NCI-H2081 (cell line): ENCODE measurements around the gene ANKH.
"Not testable (repeated sequence)": the region's sequence is repeated elsewhere in the genome, so short reads cannot be mapped to it uniquely, and the experiment has no call there.

Experiments
- DNase-seq, 2 experiments: peaks; one replicate each; lab custom pipeline; 2025; lab: John Stamatoyannopoulos, UW

Gene ANKH

GRCh38 chr5:14871214-14872069, at the start of gene ANKH:
ANKH (minus strand) TSS chr5:14871778; CDS start chr5:14871447, 331 bp downstream.
- peak; percentile 94 to 95 for DNase-seq

DNA sequence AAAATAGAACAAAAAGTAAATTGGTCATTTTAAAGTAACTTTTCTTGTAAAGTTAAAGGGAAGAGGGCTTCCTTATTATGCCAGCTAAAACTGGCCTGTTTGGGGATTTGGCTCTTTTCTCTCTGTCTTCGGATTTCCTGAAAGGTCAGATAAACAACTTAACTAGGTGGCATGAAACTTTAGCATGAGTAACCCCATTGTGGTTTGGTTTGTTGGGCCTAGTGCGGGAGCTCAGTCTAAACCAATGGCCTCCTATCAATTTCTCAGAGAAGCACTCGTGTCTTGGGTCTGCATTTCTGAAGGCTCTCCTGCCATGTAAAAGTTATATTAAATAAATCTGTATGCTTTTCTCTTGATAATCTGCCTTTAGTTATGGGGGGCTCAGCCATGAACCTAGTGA, 48.5 kb upstream of the ANKH start:
- DNase-seq: no peak

DNA sequence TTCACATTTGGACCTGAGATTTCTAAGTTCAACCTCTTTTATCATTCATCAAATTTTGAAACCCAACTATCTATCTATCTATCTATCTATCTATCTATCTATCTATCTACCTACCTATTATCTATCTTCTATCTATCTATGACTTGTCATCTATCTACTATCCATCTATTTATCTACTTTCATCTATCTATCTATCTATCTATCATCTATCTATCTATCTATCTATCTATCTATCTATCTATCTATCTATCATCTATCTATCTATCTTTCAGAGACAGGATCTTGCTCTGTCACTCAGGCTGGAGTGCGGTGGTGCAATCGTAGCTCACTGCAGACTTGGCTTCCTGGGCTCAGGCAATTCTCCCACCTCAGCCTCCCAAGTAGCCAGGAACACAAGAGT, 47.5 kb upstream of the ANKH start:
- not testable (repeated sequence) for DNase-seq

- DNase-seq: no peak
Observed at GRCh38 chr5:14917719-14918118, 46.1 kb upstream of the ANKH start.

DNA sequence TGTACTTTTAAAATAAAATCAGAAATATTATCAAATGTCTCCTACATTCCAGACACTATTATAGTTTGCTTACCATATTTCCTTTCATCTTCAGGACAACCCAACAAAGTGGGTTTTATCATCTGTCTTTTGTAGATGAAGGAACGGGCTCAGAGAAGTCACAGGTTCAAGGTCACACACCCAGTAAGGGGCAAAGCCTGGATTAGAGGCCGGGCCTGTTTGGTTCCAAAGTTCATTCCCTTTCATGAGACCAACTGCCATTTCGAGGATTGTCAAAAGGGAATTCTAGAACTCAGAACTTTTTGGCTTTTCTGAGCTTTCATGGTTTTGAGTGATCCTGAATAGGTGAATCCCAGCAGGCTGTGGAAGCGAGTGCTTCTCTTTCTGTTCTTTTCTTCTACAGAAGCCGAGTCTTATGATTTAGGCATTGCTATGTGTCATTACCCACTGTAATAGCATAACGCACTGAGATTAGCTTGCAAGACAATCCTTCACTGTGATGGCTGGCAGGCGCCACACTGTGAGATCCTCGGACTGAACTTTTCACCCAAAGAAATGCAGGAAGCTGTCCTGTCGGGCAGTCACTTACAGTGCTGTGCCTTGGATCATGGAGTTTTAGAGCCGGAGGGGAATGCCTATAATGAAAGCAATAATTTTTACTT, 43.8 kb upstream of the ANKH start:
- DNase-seq: no peak

DNA sequence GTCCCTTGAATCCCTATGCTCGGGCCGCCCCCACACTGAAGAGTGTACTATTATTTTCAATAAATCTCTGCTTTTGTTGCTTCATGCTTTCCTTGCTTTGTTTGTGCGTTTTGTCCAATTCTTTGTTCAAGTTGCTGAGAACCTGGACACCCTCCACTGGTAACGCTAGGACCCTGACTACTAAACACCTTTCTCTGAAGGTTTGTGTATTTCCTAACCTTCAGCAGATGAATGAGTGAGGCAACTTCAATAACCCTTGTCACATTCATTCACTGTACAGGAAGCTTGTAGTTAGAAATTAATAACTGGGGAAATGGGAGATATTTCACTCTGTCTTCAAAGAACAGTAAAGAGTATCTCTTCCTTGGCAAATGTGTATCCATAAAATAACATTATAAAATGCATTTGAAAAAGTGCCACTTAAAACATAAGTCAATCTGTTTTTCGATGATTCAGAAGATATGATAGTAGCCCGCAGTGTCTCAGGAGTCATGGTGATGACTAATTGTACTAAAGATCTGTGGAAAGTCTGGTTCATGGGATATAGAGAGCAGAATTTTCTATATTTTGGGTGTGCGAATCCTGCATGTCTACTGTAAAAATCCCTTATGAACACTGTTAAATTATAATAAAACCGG, 43.2 kb upstream of the ANKH start:
- DNase-seq: no peak

DNA sequence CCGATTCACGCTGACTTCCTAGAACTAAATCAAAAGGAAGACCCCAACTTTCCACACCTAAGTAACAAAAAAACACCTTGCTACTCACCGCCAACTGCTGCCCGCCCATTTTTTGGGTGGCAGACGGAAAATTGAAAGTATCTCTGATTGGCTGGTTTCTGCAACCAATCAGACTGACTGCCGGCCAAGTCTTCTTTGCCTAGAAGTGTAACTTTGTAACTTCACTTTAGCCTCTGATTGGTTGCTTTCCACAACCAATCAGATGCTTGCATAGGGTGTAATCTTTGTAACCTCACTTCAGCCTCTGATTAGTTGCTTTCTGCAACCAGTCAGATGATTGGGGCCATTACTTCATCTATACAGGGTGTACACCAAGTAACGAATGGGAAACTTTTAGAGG, 42.6 kb upstream of the ANKH start:
- DNase-seq: no peak

DNA sequence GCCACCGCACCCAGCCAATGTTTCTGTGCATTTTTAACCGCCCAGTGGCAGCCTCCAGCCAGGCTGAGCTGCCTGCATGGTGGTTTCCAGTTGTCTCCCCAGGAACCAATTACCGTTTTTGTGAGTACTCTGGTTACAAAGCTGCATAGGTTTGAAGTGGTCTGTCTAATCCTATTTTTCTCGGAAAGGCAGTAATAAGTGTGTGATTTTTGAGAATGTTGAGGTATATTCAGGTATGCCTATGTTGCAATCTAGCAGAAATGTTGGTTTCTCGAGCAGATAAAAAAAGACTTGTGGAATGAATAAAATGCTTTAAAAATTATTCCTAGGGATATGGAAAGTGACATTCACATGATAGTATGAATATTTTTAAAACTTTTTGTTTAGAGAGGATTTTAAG, 41.5 kb upstream of the ANKH start:
- DNase-seq: no peak

- no peak for DNase-seq
Observed at GRCh38 chr5:14912206-14912605, 40.6 kb upstream of the ANKH start.

GRCh38 chr5:14909369-14909768, 37.8 kb upstream of the ANKH start:
- DNase-seq: no peak

DNA sequence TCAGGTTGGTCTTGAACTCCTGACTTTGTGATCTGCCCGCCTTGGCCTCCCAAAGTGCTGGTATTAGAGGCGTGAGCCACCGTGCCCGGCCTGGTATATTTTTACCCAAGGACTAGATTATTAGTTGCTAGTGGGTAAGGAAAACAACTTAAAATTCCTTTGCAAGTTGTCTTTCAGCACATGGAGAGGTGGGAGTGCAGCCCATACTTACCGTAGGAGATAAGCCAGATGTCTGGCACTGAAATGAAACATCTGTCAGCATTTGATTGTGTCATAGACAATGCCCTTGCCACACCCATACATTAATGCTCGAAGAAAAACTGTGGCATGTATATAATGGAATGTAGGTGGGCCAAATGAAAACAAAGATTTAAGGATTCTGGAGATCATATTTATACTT, 36.6 kb upstream of the ANKH start:
- DNase-seq: no peak

DNA sequence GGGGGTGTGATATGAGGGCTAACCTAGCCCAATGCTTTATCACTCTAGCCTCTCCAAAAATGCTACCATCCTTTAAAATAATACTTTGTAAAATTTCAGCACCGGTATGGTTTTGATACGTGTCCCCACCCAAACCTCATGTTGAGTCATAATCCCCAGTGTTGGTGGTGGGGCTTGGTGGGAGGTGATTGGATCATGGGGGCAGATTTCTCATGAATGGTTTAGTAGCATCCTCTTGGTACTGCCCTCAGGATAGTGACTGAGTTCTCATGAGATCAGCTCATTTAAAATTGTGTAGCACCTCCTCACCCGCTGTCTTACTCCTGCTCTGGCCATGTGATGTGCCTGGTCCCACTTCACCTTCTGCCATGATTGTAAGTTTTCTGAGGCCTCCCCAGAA, 35.0 kb upstream of the ANKH start:
- no peak for DNase-seq

DNA sequence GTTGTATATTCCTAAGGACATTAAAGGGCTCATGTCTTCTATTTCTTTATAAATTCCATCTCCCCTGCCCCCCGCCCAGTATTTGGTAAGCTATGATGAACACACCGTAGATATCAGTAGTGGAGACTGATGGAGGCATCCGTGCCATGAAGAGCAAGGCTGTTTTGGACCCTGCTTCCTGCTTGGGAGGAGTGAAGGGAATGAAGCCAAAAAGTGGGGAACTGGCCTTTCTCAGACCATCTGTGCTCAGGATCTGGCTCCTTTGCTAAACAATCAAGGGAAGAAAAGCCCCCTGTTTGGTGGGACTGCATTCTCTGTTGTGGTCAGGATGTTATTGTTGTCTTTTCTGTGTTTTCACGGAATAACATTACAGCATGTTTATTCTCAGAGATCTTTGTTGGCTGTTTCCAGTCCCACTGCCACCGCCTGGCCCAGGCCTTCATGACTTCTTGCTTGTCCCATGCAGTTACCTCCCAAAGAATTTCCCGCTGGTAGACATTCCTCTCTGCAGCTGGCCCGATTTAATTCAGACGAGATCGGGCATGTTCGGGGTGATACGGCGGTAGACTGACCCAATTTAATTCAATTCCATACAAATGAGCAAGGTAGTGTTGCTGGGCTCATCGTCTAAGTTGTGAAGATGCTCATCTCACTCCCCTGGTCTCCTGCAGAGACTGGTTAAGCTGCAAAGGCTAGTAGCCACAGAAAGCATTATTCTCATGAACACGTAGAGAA, 31.4 kb upstream of the ANKH start:
- DNase-seq: no peak

DNA sequence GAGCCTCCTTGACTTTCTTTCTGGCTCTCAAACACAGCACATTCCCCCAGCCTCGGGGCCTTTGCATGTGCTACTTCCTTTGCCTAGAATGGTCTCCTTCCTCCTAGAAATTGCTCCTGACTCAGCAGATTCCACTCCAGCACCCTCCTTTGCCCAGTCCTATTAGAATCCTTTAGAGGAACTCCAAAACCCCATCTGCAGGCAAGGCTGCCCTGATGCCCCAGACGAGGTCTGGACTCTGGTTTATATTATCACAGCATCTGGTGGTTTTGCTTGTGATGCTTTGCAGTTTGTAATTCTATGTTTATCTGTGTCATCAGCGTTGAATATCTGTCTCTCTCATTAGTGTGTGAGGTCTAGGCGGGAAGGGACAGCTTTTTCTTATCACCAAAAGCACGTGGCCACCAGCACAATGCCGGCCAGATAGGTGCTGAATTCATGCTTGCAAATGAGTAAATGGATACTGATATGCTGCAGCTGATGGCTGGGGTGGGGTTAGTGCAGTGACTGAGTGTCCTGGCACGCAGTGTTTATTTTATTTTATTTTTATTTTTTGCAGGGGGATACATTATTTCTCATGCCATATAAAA, 30.0 kb upstream of the ANKH start:
- DNase-seq: no peak

DNA sequence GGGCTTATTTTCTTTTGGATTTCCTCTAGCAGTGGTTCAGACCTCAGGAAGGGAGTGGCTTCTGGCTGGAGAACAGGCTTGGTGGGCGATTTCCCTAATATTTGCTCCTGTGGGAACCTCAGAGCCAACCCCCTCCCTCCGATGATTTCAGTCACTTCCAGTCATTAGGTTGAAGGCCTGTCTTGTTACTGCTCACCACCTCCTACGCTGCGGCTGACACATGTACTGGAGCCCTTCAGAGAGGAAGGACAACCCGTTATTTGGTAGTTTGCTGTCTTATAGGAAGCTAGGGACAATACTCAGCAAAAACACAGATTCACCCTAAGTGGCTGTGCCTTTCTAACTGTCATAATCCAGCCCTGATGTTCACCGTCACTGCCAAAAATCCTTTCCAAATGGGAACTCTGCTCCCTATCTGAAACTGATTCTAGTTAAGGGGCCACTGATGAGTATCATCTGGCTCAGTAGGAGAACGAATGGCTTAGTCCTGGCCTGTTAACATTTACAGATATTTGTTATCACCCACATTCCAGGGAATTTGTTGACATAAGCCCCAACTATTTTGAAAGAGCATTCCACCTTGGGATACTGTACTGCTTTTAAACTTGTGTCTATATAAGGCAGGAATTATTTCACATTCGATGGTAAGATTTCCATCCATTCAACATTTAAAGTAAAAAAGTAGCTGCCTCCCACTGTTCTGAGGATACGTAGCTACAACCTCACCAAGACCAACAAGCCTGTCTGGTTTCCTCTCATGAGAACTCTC, 29.3 kb upstream of the ANKH start:
- no peak for DNase-seq

GRCh38 chr5:14896131-14896530, 24.6 kb upstream of the ANKH start:
- DNase-seq: no peak

GRCh38 chr5:14895301-14895700, 23.7 kb upstream of the ANKH start:
- no peak for DNase-seq

DNA sequence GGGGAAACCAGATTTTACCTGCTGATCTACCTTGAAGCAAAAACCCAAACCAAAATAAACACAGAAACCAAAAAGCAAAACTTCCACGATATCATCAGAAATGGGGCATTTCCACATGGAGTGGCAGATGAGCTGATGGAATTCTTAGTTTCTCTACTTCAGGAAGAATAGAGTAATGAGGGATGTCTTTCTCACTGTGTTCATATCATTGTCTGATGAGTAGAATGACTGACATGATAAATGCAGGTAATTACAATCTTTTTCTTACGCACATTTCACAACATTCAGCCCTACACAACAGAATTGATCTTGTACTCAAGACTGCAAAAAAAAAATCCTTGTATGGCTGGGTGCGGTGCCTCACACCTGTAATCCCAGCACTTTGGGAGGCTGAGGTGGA, 23.2 kb upstream of the ANKH start:
- no peak for DNase-seq

- DNase-seq: no peak
Observed at GRCh38 chr5:14893381-14893780, 21.8 kb upstream of the ANKH start.

DNA sequence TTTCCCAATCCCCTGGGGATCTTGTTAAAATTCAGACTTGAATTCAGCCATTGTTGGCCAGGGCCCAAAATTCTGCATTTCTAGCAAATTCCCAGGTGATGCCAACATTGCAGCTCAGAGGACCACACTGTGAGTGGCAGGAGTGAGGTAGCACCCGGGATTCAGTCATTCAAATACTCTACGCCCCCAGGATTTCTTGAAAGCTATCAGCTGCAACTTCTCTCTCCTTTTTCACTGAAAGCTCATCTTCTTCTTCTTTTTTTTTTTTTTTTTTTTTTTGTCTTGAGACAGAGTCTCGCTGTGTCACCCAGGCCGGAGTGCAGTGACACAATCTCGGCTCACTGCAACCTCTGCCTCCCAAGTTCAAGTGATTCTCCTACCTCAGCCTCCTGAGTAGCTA, 19.3 kb upstream of the ANKH start:
- DNase-seq: no peak

DNA sequence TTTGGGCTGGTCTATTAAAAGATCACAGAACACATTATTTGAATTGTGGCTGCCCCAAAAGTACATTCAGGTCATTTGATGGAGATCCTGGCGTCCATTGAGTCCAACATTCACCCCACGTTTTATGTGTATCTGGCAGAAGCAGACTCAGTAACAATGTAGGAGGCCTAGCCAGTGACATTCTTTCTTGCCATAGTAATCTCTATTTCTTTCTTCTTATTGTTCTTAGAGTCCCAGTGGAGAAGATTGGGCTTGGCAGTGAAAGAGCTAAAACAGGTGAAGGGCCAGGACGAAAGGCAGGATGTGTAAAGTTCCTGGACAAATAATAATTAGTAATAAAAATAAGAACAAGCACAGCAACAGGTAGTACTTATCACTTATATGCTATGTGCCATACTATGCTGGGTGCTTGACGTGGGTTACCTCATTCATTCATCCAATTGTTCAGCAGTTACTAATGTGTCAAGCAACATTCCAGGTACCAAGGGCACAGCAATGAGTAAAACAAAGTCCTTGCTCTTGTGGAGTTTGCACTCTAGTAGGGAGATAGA, 12.6 kb upstream of the ANKH start:
- DNase-seq: no peak
